HG02610 (cell line): ENCODE data around the gene CLMN.

Experiments used
- ATAC-seq: cut with Tn5 transposase; IDR thresholded peaks from one replicate; pipeline ENCODE4 v1.9.1; 2021; ENCODE audit warnings: mild to moderate bottlenecking, moderate library complexity; ENCODE audit not compliant: unreplicated experiment

CLMN gene

DNA sequence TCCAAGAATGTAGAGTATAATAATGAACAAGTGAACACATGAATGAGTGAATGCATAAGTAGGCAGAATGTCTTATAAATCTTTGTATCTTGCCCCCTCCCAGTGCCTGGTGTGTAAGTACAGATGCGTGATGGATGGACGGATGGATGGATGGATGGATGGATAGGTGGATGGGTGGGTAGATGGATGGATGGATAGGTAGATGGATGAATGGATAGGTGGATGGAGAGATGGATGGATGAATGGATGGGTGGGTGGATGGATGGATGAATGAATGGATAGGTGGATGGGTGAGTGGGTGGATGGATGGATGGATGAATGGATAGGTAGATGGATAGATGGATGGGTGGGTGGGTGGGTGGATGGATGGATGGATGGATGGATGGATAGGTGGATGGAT is 74.4 kb downstream of the CLMN start:
- ATAC-seq: no peak

DNA sequence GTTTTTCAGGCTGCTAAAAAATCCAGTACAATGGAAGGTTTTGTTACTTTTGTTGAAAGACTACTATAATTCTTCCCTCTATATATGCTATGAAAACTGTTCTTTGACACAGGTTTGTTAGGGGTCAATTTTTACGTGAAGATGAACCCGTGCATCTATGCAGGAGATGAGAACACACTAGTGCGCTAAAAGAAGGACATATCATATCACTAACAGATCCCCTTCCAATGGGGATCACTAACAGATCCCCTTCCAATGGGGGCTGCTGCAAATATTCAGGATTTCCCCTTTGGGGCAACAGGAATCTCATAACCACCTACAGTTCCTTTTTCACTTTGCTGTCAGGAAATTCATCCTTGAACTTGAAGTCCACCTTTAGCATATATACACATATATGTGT is 75.1 kb downstream of the CLMN start:
- no peak for ATAC-seq

DNA sequence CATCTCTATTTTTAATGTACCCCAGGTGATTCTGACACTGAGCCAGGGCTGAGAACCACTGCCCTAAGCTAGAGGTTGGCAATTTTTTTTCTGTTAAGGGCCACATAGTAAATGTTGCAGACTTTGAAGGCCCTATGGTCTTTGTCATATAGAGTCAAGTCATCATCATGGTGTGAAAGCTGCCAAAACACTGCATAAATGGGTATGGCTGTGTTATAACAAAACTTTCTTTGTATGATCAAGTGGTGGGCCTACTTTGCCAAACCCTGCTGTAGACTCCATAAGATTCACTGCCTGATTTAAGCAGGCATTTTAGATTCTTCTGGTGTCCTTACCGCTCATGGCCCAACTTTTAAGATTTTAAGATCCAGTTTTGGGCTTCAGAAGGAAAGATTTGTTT is 76.8 kb downstream of the CLMN start:
- ATAC-seq: no peak

DNA sequence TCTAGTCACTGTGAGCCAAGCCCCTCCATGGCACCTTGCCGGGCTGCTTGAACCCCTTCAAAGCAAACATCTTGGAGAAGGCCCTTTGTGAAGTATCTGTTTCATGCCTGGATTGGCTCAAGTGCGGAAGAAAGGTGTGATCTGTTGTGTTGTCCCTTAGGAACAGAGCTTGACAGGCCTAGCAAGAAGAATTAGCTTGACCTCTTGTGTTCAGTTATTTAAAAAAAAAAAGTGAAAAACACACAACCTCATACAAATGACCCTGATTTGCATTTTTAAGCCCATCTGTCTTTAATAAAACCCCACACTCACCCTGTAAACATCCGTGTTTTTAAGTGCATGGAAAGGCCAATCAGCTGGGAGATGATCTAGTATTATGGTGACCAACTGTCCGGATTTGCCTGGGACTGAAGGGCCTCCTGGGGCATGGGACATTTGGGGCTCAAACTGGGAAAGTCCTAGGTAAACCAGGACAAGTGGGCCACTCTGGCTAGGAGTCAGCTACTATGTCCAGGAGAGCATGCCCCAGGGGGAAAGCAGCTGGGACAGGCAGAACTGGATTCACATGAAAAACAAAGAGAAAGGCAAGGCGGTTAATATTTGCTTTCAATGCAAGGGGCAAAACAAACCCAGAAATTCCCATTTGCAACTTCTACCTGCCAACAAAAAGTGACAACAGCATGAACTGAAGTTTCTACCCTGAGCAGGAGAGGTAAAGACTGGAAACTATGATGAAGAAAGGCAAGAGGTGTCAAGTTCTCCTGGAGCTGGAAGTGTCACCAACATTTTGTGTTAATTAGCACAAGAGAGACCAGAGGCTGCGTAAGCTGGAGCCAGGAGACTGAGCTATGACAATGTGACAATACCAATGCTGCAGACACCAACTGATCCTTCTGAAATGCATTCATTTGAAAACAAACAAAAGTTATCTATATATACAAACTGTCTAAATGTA is 78.6 kb downstream of the CLMN start:
- no peak for ATAC-seq

DNA sequence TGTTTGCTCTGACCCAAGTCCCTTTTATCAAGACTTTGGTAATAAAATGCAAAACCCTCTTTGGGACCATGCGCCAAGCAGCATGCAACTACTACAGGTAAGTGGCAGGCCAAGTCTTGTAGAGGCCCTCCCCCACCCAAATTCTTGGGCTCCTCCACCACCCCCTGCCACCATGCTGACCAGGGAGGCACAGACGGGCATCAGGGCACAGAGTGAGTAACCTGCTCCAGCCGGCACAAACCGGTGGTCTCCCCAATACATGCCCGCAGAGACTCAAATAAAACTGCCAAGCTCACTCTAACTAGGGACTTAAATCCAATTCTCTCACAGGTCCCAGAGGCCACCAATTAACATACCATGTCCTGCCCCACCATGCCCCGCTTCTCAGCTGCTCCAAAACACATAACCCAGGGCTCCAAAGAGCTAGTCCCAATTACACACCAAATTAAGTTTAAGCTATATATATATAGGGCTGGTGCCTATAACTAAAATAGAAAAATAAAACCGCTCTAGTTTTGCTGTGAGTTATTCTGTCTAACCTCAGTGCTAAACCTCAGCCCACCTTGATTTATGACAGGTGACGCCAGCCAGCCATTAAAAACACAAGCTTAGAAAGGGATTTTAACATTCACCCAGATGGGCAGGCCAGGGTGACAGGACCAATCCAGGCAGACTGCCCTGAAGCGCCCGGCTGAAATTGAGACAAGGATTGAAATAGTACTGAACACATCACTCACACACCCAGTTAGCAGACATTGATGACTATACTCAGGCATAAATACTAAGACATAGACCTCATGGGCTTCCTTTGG is 81.0 kb downstream of the CLMN start:
- ATAC-seq: no peak

DNA sequence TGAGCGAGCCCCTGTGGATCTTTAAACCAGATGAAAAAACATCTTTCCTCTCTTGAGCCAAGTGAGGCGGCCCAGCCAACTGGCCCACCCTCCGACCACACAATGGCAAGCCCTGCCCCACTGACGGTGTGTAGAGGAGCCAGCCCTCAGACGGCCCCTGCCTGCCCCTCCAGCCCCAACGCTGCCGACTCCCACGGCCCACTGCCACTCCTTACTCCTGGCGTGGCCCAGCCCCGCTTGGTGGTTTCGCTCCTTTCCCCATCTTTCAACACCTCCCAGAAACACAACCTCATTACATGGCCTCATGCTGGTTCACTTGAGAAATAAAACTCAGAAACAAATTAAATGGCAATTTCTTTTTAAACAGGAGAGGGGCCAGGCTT is 81.8 kb downstream of the CLMN start:
- no peak for ATAC-seq

DNA sequence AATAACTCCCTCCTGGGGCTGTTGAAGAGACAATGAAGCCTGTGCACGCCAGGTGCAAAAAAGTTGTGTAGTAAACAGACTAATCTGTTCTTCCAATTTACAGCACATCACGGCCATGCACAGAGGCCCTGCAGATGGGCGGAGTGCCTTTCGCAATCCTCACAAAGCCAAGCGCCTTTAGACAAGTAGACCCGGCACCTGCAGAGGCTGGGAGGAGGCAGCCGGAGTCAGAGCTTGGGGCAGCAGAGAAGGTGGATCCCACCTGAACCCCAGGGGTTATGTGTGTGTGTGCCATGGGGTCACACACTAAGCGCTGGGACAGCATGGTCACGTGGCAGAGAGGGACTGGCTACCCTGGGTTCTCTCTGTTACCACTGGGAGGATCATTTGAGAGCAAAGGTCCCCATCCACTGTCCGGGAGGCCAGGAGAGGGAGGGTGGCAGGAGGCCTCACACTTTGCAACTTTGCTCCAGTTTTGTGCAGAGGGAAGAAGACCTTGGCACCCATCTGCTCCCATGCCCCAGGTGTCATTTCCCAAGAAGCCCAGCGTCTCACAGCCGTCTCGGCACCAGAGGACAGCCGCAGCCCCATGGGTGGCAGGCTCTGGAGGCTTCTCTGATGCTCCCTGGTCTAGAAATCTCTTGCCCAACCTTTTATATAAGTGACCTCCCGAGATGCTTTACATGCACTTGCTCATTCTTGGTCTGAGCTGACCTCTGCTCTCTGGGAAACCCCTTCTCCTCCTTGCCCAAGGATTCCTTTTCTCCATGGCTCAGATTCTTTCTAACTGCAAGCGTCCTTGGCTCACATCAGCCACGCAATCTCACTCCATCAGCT is 82.4 kb downstream of the CLMN start:
- no peak for ATAC-seq

DNA sequence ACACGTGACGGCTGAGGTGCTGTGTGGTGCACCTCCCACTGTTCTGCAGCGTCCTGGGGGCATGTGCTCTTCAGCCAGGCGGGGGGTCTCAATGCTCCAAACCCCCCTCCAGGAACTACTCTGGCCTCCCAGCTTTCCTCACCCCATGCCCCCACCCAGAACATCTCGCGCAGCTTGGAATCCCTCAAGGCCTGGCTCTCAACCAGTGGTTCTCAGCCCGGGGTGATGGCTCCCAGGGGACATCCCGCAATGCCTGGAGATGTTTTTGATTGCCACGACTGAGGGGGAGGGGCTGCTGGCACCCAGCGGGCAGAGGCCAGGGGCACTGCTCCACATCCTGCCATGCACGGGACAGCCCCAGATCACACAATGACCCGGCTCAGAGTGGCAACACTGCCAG is 83.5 kb downstream of the CLMN start:
- ATAC-seq: no peak

DNA sequence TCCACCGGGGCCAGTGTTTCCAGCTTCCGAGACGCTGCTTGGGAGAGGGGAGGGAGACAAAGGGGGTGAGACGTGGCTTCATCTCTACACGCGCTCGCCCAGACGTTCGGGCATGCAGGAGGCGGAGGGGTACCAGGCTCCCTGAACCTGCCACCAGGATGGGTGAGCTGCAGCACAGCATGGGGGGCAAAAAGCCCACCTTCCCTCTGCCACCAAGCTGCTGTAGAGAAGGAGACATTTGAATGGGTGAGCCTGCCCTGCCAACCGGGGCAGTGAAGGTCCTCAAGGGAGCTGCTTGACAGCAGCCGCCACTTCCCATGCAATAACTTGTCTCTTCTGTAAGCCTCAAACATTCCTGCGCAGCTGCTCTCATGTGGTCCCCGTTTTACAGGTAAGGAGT is 83.9 kb downstream of the CLMN start:
- ATAC-seq: no peak

DNA sequence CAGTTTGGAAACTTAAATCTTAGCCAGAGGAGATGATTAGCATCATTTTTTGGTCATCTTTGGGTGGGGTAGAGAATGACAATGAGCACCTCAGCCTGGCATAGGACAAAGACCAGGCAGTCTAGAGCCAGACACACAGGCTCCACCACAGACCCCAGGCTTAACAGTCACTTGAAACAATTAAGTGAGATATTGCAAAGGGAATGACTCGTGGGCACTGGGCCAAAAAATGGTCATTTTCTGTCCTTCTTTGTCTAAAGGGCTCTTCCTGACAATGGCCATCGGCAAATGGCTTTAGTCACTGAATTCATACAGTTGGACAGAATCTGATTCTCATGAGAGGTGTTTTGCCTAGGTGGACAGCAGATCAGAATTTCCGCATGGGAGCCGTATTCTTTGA is 84.4 kb downstream of the CLMN start:
- ATAC-seq: no peak

DNA sequence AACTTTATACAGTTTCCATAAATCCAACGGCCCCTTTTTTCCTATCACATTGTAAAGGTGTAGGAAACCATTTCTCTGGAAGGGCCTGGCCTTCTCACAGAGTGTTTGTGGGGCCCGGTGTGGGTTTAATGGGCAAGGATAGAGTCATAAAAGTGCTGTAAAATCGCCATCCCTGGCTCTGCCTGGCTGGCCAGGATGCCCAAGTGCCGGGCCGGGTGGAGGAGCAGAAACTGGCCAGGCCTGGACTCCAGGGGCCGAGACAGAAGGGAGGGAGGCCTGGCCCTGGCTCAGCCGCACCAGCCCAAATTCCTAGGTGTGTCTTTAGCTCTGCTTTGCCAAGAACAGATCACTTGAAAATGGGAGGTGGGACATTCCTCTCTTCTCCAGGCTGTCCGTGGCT is 85.3 kb downstream of the CLMN start:
- ATAC-seq: no peak

DNA sequence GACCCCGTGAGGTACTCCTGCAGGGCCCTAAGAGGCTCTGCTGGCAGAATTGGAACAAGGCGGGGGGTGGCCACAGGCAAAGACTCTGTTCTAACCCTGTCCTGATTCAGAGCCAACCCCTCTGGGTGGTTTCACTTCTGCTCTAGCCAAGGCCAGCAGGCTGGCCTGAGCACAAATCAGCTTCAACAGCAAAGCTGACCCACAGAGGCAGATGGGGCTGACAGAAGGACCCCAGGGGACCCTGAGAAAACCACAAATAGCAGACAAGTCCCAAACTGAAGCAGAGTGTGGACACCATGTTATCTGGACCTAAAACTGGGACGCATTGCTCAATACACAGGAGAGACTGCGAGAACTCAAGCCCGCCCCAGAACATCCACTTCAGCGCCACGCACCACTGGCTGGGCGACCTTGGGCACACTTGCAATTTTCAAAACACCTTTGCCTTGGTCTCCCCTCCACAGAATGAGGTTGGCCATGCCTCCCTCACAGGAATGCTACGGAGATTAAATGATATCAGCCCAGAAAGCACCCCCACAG is 85.9 kb downstream of the CLMN start:
- peak; percentile 86 for ATAC-seq

DNA sequence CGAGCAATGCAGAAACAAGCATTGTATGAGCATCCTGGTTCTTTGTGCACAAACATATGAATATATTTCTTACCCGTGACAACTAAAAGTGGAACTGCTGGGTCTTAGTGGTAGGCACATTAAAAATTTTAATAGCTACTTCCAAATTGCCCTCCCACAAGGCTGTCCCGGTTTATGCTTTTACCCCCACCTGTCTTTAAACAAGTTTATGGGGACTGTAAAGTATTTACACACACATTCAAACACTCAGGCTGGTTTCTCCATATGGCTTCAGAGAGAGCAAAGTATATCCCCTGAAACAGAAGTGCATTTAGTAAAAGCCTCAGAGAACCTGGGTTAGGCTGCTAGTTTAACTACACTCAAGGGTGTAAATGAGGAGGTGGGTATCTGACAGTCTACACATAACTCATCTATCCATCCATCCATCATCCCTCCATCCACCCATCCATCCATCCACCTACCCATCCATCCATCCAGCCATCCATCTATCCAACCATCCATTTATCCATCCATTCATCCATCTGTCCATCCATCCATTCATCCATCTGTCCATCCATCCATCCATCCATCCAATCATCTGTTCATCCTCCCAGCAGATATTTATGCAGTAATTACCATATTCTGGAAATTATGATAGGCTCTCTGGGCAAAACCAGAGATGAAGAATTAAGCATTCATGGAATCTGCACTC is 86.7 kb downstream of the CLMN start:
- no peak for ATAC-seq

DNA sequence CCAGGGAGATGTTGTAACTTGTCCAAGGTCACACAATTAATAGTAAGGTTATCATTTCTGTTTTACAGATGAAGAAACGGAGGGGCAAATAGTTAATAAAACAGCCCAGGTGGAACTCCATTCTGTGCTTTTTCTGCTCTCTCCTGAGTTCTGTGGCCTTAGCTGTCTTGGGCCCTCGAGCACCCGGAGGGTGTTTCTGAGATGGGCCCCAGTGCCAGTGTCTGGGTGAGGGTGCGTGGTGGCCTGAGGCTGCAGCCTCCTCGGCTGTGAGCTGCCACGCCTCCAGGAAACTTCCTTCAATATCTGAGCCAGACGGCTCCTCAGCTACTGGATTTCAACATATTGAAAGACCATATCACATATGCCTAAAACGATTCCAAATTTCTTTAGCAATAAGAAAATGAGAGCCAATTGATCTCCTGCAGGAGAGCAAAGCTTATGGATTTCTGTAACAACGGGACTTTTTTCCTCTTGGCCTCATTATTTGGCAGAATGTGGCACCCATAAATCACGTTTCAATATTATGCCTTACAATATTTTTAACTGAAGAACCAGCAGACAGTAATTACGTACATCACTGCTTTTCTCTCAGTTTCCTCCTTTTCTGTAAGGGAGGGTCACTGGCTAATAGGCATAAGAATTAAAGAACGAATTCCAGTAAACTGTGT is 87.6 kb downstream of the CLMN start:
- ATAC-seq: no peak

DNA sequence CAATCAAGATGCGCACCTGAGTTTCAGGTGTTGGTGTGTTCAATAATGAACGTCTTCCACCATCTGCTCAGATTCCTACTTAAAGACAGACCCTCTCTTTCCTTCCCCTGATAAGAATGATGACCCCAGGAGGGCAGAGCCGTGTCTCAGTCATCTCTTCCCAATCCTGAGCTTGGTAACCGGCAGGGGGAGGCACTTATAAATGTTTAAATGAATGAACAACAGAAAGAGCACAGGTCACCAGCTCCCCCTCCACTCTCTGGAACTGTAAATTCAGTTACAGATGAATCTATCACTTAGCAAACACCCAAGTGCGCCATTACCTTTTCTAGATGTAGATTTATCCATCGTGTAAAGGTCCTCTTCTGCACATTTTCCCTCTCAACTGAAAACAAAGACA is 90.0 kb downstream of the CLMN start:
- ATAC-seq: no peak

DNA sequence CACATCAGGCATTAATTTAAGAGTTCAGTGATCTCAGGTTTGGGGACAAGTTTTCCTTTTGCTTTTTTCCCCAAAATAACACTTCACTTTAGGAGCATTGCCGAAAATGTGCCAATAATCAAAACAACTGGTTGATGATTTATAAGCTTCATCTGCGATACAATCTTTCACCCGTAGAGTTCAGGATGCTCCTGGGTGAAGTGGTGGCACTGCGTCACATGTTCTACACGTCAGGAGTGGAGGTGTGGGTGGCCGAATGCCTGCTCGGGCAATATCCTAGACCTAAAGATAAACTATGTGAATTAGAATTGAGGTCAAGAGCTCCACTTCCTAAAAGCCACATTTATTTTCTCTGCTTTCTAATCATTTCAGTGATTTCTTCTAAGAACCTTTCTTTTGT is 91.5 kb downstream of the CLMN start:
- no peak for ATAC-seq

DNA sequence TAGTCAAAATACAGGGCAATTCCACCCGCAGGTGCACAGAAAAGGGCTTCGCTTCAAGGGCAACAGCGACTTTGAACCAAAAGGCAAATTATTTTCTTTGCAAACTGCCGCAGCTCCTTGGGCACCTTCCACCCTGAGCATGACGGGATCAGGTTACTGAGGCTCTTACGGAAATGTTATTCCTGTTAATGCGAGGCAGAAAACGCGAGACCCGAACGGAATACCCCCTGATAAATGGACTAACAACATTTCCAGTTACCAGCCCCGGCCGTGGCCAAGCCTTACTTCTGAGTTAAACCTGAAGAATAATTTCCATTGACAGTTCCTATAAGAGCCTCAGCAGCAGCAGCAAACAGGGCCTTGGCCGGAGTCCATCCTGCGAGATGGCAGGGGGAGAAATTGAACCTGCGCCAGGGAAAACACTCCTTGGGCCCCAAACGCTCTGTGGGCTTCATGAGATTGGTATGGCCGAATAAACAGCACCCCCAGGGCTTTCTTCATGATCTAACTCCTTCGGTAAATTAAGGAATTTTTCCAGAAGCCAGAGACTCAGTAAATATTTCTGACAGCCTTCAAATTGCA is 92.3 kb downstream of the CLMN start:
- ATAC-seq: no peak

DNA sequence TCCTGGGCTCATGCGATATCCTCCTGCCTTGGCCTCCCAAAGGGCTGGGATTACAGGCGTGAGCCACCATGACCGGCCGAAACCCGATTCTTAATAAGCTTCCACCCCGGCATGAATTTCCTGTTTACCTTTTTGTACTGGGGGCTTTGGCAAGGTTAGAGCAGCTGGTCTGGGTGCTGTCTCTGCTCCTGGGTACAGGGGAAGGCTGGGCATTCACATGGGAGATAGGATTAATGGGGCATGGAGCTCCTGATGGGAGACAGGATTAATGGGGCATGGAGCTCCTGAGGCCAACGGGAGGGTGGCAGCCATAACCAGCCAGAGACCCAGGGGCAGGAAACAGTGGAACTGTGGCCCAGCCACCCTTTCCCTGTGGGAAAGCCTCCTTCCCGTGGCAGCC is 92.9 kb downstream of the CLMN start:
- ATAC-seq: no peak

DNA sequence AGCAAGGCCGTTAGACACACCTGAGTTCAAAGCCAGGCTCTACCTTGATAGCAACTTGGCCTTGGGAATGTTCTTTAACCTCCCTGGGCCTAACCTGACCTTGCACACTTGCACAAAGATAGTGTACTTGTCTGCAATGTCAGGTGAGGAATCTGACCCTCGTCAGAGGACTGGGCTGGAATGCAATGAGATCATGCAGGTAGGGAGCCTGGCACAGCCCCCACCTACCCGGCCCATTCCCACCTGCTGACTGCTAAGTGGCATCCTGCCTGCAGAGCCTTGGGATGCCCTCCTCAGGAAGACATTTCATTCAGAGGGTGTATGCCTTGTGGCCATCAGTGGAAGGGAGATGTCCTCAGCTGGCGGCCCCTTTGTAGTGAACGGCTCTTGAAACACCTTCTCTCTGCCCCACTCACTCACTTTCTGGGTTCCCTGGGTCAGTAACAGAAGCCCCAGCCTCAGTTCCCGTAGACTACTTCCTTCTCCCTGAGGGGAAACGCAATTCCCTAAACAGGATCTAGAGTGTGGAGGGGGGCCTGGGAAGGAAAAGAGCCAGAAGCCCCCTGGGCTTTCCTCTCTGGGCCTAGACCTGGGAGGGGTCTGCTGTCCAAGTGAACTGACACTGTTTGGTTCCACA is 94.3 kb downstream of the CLMN start:
- ATAC-seq: no peak
